HL-60/S4 treated with phorbol 12-myristate 13-acetate at 8.2 ng/mL for 4 days and 3 days (cell line): ENCODE measurements around the gene MEGF9.
"Not testable (repeated sequence)": the region's sequence is repeated elsewhere in the genome, so short reads cannot be mapped to it uniquely, and the experiment has no call there.

Experiments used
- in situ Hi-C: fragments of 300-500 bp; cut with MboI; formaldehyde crosslinking; loops from 2 replicates; pipeline ENCODE4 v1.15.0; 2022; ENCODE audit warnings: low sequenced_read_pairs

The MEGF9 gene

GRCh38 chr9:120583958-120584369 lies 130.3 kb downstream of the MEGF9 start:
- in situ Hi-C loops = no loop called here

GRCh38 chr9:120580051-120580896 lies 134.0 kb downstream of the MEGF9 start, which contains the start of gene CDK5RAP2:
CDK5RAP2 (minus strand) TSS chr9:120580167; CDS start chr9:120579978, 189 bp downstream.
- in situ Hi-C loops = no loop called here

- in situ Hi-C loops = no loop called here
These were observed 134.9 kb downstream of the MEGF9 start for GRCh38 chr9:120579139-120580050.

GRCh38 chr9:120574473-120574872 lies 139.8 kb downstream of the MEGF9 start:
- in situ Hi-C loops = no loop called here

- in situ Hi-C loops = no loop called here
These were observed 141.8 kb downstream of the MEGF9 start for GRCh38 chr9:120572472-120572871.

GRCh38 chr9:120571443-120572257 lies 142.6 kb downstream of the MEGF9 start:
- in situ Hi-C loops = no loop called here

GRCh38 chr9:120570296-120570695 lies 144.0 kb downstream of the MEGF9 start:
- in situ Hi-C loops = no loop called here

GRCh38 chr9:120569556-120569955 lies 144.7 kb downstream of the MEGF9 start:
- in situ Hi-C loops = no loop called here

GRCh38 chr9:120568816-120569215 lies 145.5 kb downstream of the MEGF9 start:
- in situ Hi-C loops = no loop called here

- in situ Hi-C loops = no loop called here
These were observed 146.4 kb downstream of the MEGF9 start for GRCh38 chr9:120567874-120568273.

- in situ Hi-C loops = no loop called here
These were observed 147.2 kb downstream of the MEGF9 start for GRCh38 chr9:120567081-120567480.

GRCh38 chr9:120564589-120564988 lies 149.7 kb downstream of the MEGF9 start:
- in situ Hi-C loops = no loop called here

GRCh38 chr9:120562861-120563443 lies 151.3 kb downstream of the MEGF9 start:
- in situ Hi-C loops = no loop called here

GRCh38 chr9:120561709-120562108 lies 152.6 kb downstream of the MEGF9 start:
- in situ Hi-C loops = no loop called here

- in situ Hi-C loops = no loop called here
These were observed 154.7 kb downstream of the MEGF9 start for GRCh38 chr9:120559546-120559945.

- in situ Hi-C loops = no loop called here
These were observed 155.8 kb downstream of the MEGF9 start for GRCh38 chr9:120558454-120558853.

GRCh38 chr9:120557205-120557604 lies 157.1 kb downstream of the MEGF9 start:
- in situ Hi-C loops = no loop called here

- in situ Hi-C loops = no loop called here
These were observed 157.5 kb downstream of the MEGF9 start for GRCh38 chr9:120556775-120557174.

- in situ Hi-C loops = no loop called here
These were observed 158.4 kb downstream of the MEGF9 start for GRCh38 chr9:120555839-120556238.

GRCh38 chr9:120552210-120552704 lies 162.0 kb downstream of the MEGF9 start:
- in situ Hi-C loops = not testable (repeated sequence)
